ENCODE measurements around the gene BFSP1. TPM values are rescaled to one million over a fixed set of nuclear protein-coding genes. Genes with fewer than 3 reads are reported as not detected.

The BFSP1 gene
- total and polyA plus RNA-seq, 2 of the 8 experiments (the other 6 are each of a cell fraction or from before 2014, with no cell fraction given): 1.5 to 2.5 TPM

- H2BK120ac ChIP-seq (replicated peaks; ENCODE audit: low read depth, low read length): no peak overlapping the region
- peaks cover 0 to 10% (median 3%) of the 10 kb centered on the region in 4 experiments; a peak in 4 of 7 replicates for H3K4me1 ChIP-seq (replicated peaks in 1 of 4; ENCODE audit: control insufficient read depth in 3 of 4, insufficient read depth in 4 of 4, low read length in 3 of 4)
- H2BK15ac ChIP-seq (ENCODE audit: low read length): no peak overlapping the region
- peak overlapping the region; percentile 55; the same call in 1 of the 2 replicates for H2AFZ ChIP-seq (ENCODE audit: low read length)
- peak overlapping the region; percentile 21 to 81; a peak in 1 of 4 replicates for H3K4me2 ChIP-seq (ENCODE audit: insufficient read depth in 1 of 2, low read depth in 2 of 2, low read length in 2 of 2)
- 68% methylated on average over 23 of the region's 23 CpGs; no CpG with 5 or more reads in 1 of the 2 experiments for WGBS, 2 experiments (ENCODE audit: extremely low coverage in 1 of 2, insufficient coverage in 1 of 2, insufficient read length in 1 of 2, insufficient replicate concordance in 2 of 2, low coverage in 1 of 2, low lambda C conversion rate in 2 of 2, missing lambda C conversion rate in 1 of 2)
- H3K9me3 ChIP-seq (ENCODE audit: insufficient read depth in 2 of 2, low read depth in 1 of 2, low read length in 1 of 2): no peaks in the 10 kb centered on the region
- no peaks in the 10 kb centered on the region for H4K20me1 ChIP-seq (replicated peaks in 1 of 2; ENCODE audit: control insufficient read depth in 1 of 2, insufficient read depth in 2 of 2, low read length in 2 of 2)
- ChIA-PET POLR2A (ENCODE audit: partially characterized antibody) (interaction anchor here (0.9 to 2.2 kb wide), 5 partner anchors 10 to 435 kb away, joined by 4 to 10 read pairs (median 7); partner anchors contain the start of gene BFSP1), CTCF (ENCODE audit: partially characterized antibody) (interaction anchor here (0.6 to 7.5 kb wide), 49 partner anchors 8 to 702 kb away, joined by 3 to 114 read pairs (median 5); partner anchors contain the start of gene BFSP1)
- no peak overlapping the region for H3K4ac ChIP-seq (replicated peaks; ENCODE audit: insufficient read length, low read depth, low read length)
- no peaks in the 10 kb centered on the region for H3K79me1 ChIP-seq (ENCODE audit: low read depth, low read length)
- H2AK5ac ChIP-seq (ENCODE audit: low read depth, low read length): no peak overlapping the region
- H3K23me2 ChIP-seq (ENCODE audit: low read depth, low read length): no peaks in the 10 kb centered on the region; the same call in 1 of the 2 replicates
- no peak overlapping the region for H2BK5ac ChIP-seq (ENCODE audit: low read depth, low read length)
- no peak overlapping the region for H4K5ac ChIP-seq (ENCODE audit: insufficient read length, low read depth, low read length)
- H3K4me3 ChIP-seq (ENCODE audit: extremely low read depth in 1 of 4, insufficient read depth in 2 of 4, low read depth in 3 of 4, low read length in 4 of 4): 0 out of 8 replicates have a peak overlapping the region, but pooled peaks of 1 of the 4 experiments have one; percentile 55
- H3K27me3 ChIP-seq (replicated peaks in 1 of 4; ENCODE audit: control insufficient read depth in 3 of 4, extremely low read depth in 1 of 4, insufficient read depth in 3 of 4, low read length in 3 of 4): peaks cover 0 to 9% (median 1%) of the 10 kb centered on the region in 4 experiments; a peak in 3 of 7 replicates
- H3K18ac ChIP-seq (ENCODE audit: extremely low read depth, low read length): no peak overlapping the region
- no peak overlapping the region for H3K14ac ChIP-seq (ENCODE audit: insufficient read length)
- no peaks in the 10 kb centered on the region for H3K79me2 ChIP-seq (ENCODE audit: control insufficient read depth in 1 of 2, insufficient read depth in 2 of 2, low read length in 2 of 2)
- H3K56ac ChIP-seq (replicated peaks; ENCODE audit: insufficient read length, low read depth, low read length): no peak overlapping the region
- H3K36me3 ChIP-seq (ENCODE audit: control insufficient read depth in 2 of 4, insufficient read depth in 4 of 4, low read length in 3 of 4): no peaks in the 10 kb centered on the region
- H3K9ac ChIP-seq (replicated peaks in 1 of 4; ENCODE audit: extremely low read depth in 1 of 4, low read depth in 3 of 4, low read length in 3 of 4): no peak overlapping the region
- peak overlapping the region; percentile 35; the same call in 1 of the 2 replicates for H2BK20ac ChIP-seq (ENCODE audit: low read length)
- 0 out of 2 replicates have a peak overlapping the region, but pooled peaks have one; percentile 29 for H2BK12ac ChIP-seq (ENCODE audit: low read depth, low read length)
- no peak overlapping the region for H4K91ac ChIP-seq (replicated peaks; ENCODE audit: insufficient read length, low read length)
- no peak overlapping the region for H3K23ac ChIP-seq (ENCODE audit: insufficient read length)
- DNase-seq (ENCODE audit: low read depth in 1 of 2, low spot score in 2 of 2): no peak
- H3K27ac ChIP-seq (ENCODE audit: low read depth, low read length): no peak overlapping the region
- H4K8ac ChIP-seq (ENCODE audit: extremely low read depth, insufficient read depth, low read length): peak overlapping the region; percentile 63; the same call in 1 of the 2 replicates
- FAIRE-seq: no peak
- TF ChIP-seq CBX8 (IDR thresholded peaks at IDR 0.05; ENCODE audit: borderline replicate concordance, low read depth, low read length) (no peak), SRF (IDR thresholded peaks at IDR 0.05; ENCODE audit: low read depth, low read length) (no peak), CBX5 (IDR thresholded peaks at IDR 0.05; ENCODE audit: low read depth, low read length) (no peak), JUND (IDR thresholded peaks at IDR 0.05; ENCODE audit: low read length) (no peak), KDM4A (IDR thresholded peaks at IDR 0.05; ENCODE audit: low read depth, low read length, severe bottlenecking) (no peak), RNF2 (IDR thresholded peaks at IDR 0.05; ENCODE audit: borderline replicate concordance, low read depth, low read length, missing control alignments, poor library complexity, severe bottlenecking) (no peak)
Measured at GRCh38 chr20:17504066-17504897, 26.9 kb downstream of the BFSP1 start.
